CD4-positive, alpha-beta T cell treated with Interleukin-6 at 100 ng/mL for 8 hours (primary cell): ENCODE measurements around the gene RASGRP1.

Source experiments
- DNase-seq: peaks from one replicate; pipeline ENCODE4 v3.0.0-alpha.2; 2020; ENCODE audit warnings: mixed read lengths, low spot score

RASGRP1 gene

DNA sequence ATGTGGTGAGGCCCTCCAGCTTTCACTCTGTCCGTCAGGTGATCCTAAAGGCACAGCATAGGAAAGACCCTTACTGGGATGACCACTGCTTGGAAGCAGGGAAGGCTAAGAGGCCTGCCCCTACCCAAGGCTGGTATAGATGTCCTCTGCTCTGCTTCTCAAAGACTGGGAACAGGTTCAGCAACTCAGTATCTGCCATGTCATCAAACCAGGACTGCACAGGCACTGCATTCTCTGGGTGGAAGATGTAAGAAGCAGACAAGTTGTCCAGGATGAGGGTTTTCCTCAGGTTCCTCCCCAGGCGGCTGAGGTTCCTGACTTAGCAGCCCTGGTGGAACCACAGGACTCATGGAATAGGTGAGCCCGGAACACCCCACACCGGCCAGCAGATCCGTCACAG is 106.0 kb downstream of the RASGRP1 start:
- no peak for DNase-seq

- no peak for DNase-seq
Observed at GRCh38 chr15:38455092-38455491, 109.5 kb downstream of the RASGRP1 start.

DNA sequence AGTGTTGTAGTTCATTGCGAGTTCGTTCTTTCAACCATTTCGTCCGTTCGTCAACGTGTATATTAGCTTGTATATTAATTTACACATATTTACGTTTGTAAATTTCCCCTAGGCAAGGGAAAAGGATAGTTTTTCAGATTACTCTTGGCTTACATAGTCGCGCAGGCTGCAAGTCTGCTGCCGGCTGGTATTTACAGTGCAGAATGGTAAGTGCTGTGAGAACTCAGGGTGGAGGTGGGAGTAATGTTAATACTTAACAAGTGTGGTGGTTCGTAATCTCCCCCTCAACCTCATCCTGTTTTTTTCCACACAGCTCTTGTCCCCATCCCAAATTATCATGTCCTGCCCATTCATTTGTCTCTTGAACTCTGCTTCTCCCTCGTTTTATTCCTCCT is 109.9 kb downstream of the RASGRP1 start:
- no peak for DNase-seq

GRCh38 chr15:38453971-38454695 is 110.5 kb downstream of the RASGRP1 start, which contains the start of gene FAM98B:
Gene FAM98B (plus strand): TSS chr15:38454127. CDS start chr15:38454162, 35 bp downstream.
- peak; percentile 76 for DNase-seq

DNA sequence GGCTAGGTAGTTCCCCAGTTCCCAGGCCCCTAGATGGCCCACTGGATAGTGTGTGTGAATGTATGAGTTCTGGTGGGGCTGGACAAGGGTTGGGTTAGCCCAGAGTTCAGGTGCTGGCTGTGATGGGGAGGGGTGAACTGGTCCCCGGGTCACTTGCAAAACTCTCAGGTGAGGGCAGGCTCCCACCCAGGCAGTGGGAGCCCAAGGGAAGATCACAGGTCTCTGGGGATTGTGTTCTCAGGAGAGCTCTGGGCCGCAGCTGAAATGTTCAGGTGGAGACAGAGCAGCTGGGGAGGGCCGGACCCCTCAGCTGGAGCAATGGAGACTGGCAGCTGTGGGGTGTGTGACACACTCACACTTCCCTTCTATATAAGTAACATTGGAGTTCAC is 123.5 kb downstream of the RASGRP1 start:
- no peak for DNase-seq

- DNase-seq, result peak; percentile 57
Observed at GRCh38 chr15:38440353-38441129, 124.1 kb downstream of the RASGRP1 start.
